ENCODE measurements around the gene NME9.

DNA sequence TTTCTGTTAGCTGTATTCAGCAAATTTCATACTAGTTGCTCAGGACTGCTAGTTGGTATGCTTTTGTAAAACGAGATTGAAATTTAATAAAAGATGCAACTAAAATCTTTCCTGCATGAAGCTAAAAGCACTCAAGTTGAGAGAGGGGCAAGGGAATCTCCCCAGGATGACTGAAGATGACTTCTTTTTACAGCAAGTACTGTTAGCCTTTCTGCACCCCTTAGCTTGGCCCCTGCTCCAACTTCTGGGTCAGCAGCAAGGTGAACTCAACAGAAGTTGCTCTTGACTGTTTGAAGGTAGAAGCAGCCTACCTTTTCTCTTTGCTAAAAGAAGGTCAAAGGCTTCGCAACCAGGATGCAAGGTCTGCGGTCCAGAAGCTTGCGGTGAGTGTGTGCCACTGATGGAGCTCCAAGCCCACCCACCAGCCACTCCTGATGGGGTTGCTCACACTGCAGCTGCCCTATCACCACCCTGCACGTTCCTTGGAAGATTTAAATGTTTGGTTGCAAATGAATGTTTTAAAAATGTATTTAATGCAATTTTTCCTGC, 32.5 kb downstream of the NME9 start:
- TF ChIP-seq POLR2A (IDR thresholded peaks at IDR 0.05) (no peak), CTCF (IDR thresholded peaks at IDR 0.05) (no peak)

All from uterus (tissue), 2 donors.